Adipose tissue (tissue), 3 donors: Measurements from ENCODE around the gene MYO5A. TPM values are rescaled to one million over a fixed set of nuclear protein-coding genes. Genes with fewer than 3 reads are reported as not detected.

Source experiments
- H3K27ac ChIP-seq: one replicate; pipeline ENCODE4 v1.5.1; 2013; ENCODE audit warnings: low read depth, low read length
- WGBS, 3 donors: extraction: QIAGEN DNeasy Blood & Tissue Kit; methylation state at CpG; one replicate each; pipeline ENCODE4 v1.1.7; 2013; 5-methylcytosine and 5-hydroxymethylcytosine counted together
- polyA plus RNA-seq, 3 donors: library from polyadenylated mRNA; stranded (reverse); fragments of 200-250 nt; gene quantifications; one replicate each; pipeline ENCODE4 v1.2.3, GENCODE V29; 2013
- donor health status: healthy with polysubstance abuse.
- donor health status: Bipolar disorder and iron deficiency.
- donor health status: healthy.

MYO5A gene
- polyA plus RNA-seq, 3 donors, result 3.0 to 10.1 (median 9.1) TPM

- H3K27ac ChIP-seq, result no peak overlapping the region
- 73 to 94% (median 89%) methylated on average over 9 of the region's 9 CpGs for WGBS, 3 donors
Observed at GRCh38 chr15:52360229-52361203, 168.2 kb downstream of the MYO5A start.

- 64 to 88% (median 79%) methylated on average over 1 of the region's 1 CpG for WGBS, 3 donors
- no peak overlapping the region for H3K27ac ChIP-seq
Observed at GRCh38 chr15:52359722-52360121, 169.0 kb downstream of the MYO5A start.

GRCh38 chr15:52357949-52358348 lies 170.7 kb downstream of the MYO5A start:
- WGBS, 3 donors, result 90 to 97% (median 95%) methylated on average over 5 of the region's 5 CpGs
- H3K27ac ChIP-seq, result no peak overlapping the region

- WGBS, 3 donors, result 56 to 100% (median 71%) methylated on average over 1 of the region's 1 CpG
- H3K27ac ChIP-seq, result no peak overlapping the region
Observed at GRCh38 chr15:52352086-52352485, 176.6 kb downstream of the MYO5A start.

GRCh38 chr15:52351206-52351908 lies 177.3 kb downstream of the MYO5A start:
- 78 to 95% (median 90%) methylated on average over 9 of the region's 9 CpGs for WGBS, 3 donors
- no peak overlapping the region for H3K27ac ChIP-seq

- 87 to 92% (median 90%) methylated on average over 2 of the region's 2 CpGs for WGBS, 3 donors
- H3K27ac ChIP-seq, result no peak overlapping the region
Observed at GRCh38 chr15:52350423-52350822, 178.3 kb downstream of the MYO5A start.

GRCh38 chr15:52349052-52349700 lies 179.5 kb downstream of the MYO5A start:
- H3K27ac ChIP-seq, result no peak overlapping the region
- WGBS, 3 donors, result 75 to 85% (median 82%) methylated on average over 6 of the region's 6 CpGs

- no peak overlapping the region for H3K27ac ChIP-seq
- WGBS, 3 donors, result 84 to 94% (median 88%) methylated on average over 5 of the region's 5 CpGs
Observed at GRCh38 chr15:52348056-52348745, 180.5 kb downstream of the MYO5A start.

- H3K27ac ChIP-seq, result no peak overlapping the region
- WGBS, 3 donors, result 88 to 98% (median 97%) methylated on average over 1 of the region's 1 CpG
Observed at GRCh38 chr15:52344592-52344991, 184.1 kb downstream of the MYO5A start.

GRCh38 chr15:52343831-52344230 lies 184.8 kb downstream of the MYO5A start:
- no peak overlapping the region for H3K27ac ChIP-seq
- WGBS, 3 donors, result 74 to 89% (median 81%) methylated on average over 3 of the region's 3 CpGs

- no peak overlapping the region for H3K27ac ChIP-seq
- 91 to 92% (median 91%) methylated on average over 16 of the region's 16 CpGs for WGBS, 3 donors
Observed at GRCh38 chr15:52340093-52340492, 188.6 kb downstream of the MYO5A start.

- WGBS, 3 donors, result 94 to 98% (median 97%) methylated on average over 1 of the region's 1 CpG
Observed at GRCh38 chr15:52338891-52339290, 189.8 kb downstream of the MYO5A start.

GRCh38 chr15:52338058-52338457 lies 190.6 kb downstream of the MYO5A start:
- no peak overlapping the region for H3K27ac ChIP-seq
- WGBS, 3 donors, result 87 to 100% (median 96%) methylated on average over 3 of the region's 3 CpGs

More at GRCh38 chr15:52338891-52339290, 189.8 kb downstream of the MYO5A start:
- H3K27ac ChIP-seq, result no peak overlapping the region

GRCh38 chr15:52337198-52337853 lies 191.4 kb downstream of the MYO5A start:
- WGBS, 3 donors, result 79 to 90% (median 87%) methylated on average over 5 of the region's 5 CpGs
- H3K27ac ChIP-seq, result no peak overlapping the region

GRCh38 chr15:52336529-52336928 lies 192.2 kb downstream of the MYO5A start:
- 44 to 77% (median 70%) methylated on average over 4 of the region's 4 CpGs for WGBS, 3 donors
- no peak overlapping the region for H3K27ac ChIP-seq

GRCh38 chr15:52334491-52335160 lies 194.1 kb downstream of the MYO5A start:
- no peak overlapping the region for H3K27ac ChIP-seq
- WGBS, 3 donors, result 86 to 88% (median 87%) methylated on average over 3 of the region's 3 CpGs

- no peak overlapping the region for H3K27ac ChIP-seq
- 38 to 50% (median 50%) methylated on average over 6 of the region's 6 CpGs for whole genome bisulfite sequencing, 3 donors
Observed at GRCh38 chr15:52331490-52332240, 197.0 kb downstream of the MYO5A start.
